IMR-90 (cell line): ENCODE data around the gene MAGEA8. TPM values are rescaled to one million over a fixed set of nuclear protein-coding genes. Genes with fewer than 3 reads are reported as not detected.

ENCODE experiments used
- ATAC-seq: fragments of 200-7000 bp; cut with Tn5 transposase; 2 replicates; pipeline ENCODE4 v1.9.1; 2020; ENCODE audit warnings: low read depth, mild to moderate bottlenecking, moderate library complexity
- BruUV-seq: library from RNA; stranded (reverse); fragments of 400-500 nt; replicated peaks from 2 replicates; lab custom pipeline; 2021; lab: Mats Ljungman, UMichigan
- CTCF ChIA-PET: fragments of 300-600 bp; formaldehyde crosslinking; extraction: SDS; loops from one replicate; lab custom pipeline; 2021; ENCODE audit warnings: antibody characterized with exemption; lab: Yijun Ruan, JAX
- POLR2A ChIA-PET: fragments of 300-600 bp; sonication (Branson Sonifier 250); formaldehyde crosslinking; loops from one replicate; lab custom pipeline; 2022; ENCODE audit warnings: antibody characterized with exemption; ENCODE audit not compliant: unreplicated experiment; lab: Charles Lee
- DNase-seq: peaks from one replicate; pipeline ENCODE4 v3.0.0; 2013
- H2AFZ ChIP-seq: replicated peaks from 2 replicates; pipeline ENCODE3; 2013; ENCODE audit warnings: low read length, mild to moderate bottlenecking; ENCODE audit not compliant: poor library complexity
- H2AK5ac ChIP-seq: 2 replicates; pipeline ENCODE4 v1.6.1; 2013; ENCODE audit warnings: low read depth, low read length, inconsistent platforms
- H2AK9ac ChIP-seq: replicated peaks from 2 replicates; pipeline ENCODE3; 2013; ENCODE audit warnings: mild to moderate bottlenecking, low read depth, low read length, moderate library complexity; ENCODE audit not compliant: poor library complexity
- H2BK120ac ChIP-seq: 2 replicates; pipeline ENCODE4 v1.6.1; 2013; ENCODE audit warnings: low read depth, low read length, inconsistent platforms
- H2BK15ac ChIP-seq: 3 replicates; pipeline ENCODE4 v1.6.1; 2013; ENCODE audit warnings: low read depth, low read length, inconsistent platforms
- H2BK20ac ChIP-seq: 2 replicates; pipeline ENCODE4 v1.6.1; 2013; ENCODE audit warnings: low read depth, mild to moderate bottlenecking, inconsistent platforms, low read length, moderate library complexity
- H2BK5ac ChIP-seq: 2 replicates; pipeline ENCODE4 v1.6.1; 2013; ENCODE audit warnings: mild to moderate bottlenecking, low read depth, low read length, inconsistent platforms; ENCODE audit not compliant: poor library complexity, severe bottlenecking
- H3K14ac ChIP-seq: replicated peaks from 2 replicates; pipeline ENCODE4 v1.6.1; 2013; ENCODE audit warnings: low read depth, low read length, inconsistent platforms
- H3K18ac ChIP-seq: 2 replicates; pipeline ENCODE4 v1.6.1; 2013; ENCODE audit warnings: low read depth, low read length, control low read depth
- H3K23ac ChIP-seq: 2 replicates; pipeline ENCODE4 v1.6.1; 2013; ENCODE audit warnings: low read depth, low read length, inconsistent platforms
- H3K27ac ChIP-seq: 2 replicates; pipeline ENCODE4 v1.5.1; 2013; ENCODE audit warnings: mild to moderate bottlenecking, control low read depth, low read length; ENCODE audit not compliant: insufficient read depth
- H3K27me3 ChIP-seq: 2 replicates; pipeline ENCODE4 v1.6.1; 2013; ENCODE audit warnings: low read length; ENCODE audit not compliant: control insufficient read depth, insufficient read depth
- H3K36me3 ChIP-seq: 2 replicates; pipeline ENCODE4 v1.6.1; 2013; ENCODE audit warnings: low read length, mixed read lengths; ENCODE audit not compliant: control insufficient read depth, insufficient read depth
- H3K4ac ChIP-seq: 2 replicates; pipeline ENCODE4 v1.6.1; 2013; ENCODE audit warnings: low read depth, low read length, inconsistent platforms
- H3K4me1 ChIP-seq: 2 replicates; pipeline ENCODE4 v1.6.1; 2013; ENCODE audit warnings: low read length, mixed read lengths; ENCODE audit not compliant: control insufficient read depth, insufficient read depth
- H3K4me2 ChIP-seq: 2 replicates; pipeline ENCODE4 v1.6.1; 2013; ENCODE audit warnings: low read depth, mild to moderate bottlenecking, control low read depth, low read length, moderate library complexity
- H3K4me3 ChIP-seq: 2 replicates; pipeline ENCODE4 v1.5.1; 2013; ENCODE audit warnings: low read depth, mild to moderate bottlenecking, control low read depth, low read length, moderate library complexity; ENCODE audit not compliant: insufficient read depth
- H3K56ac ChIP-seq: 2 replicates; pipeline ENCODE4 v1.6.1; 2013; ENCODE audit warnings: low read length, inconsistent platforms; ENCODE audit not compliant: insufficient read depth; ENCODE audit errors: extremely low read depth
- H3K79me1 ChIP-seq, 2 experiments: 2 replicates each; pipeline ENCODE4 v1.6.1; 2013; ENCODE audit warnings: low read length in 2 of 2, inconsistent platforms in 1 of 2, low read depth in 1 of 2
- H3K9ac ChIP-seq: 2 replicates; pipeline ENCODE4 v1.6.1; 2013; ENCODE audit warnings: low read depth, low read length, control low read depth
- H3K9me1 ChIP-seq: 2 replicates; pipeline ENCODE4 v1.6.1; 2013; ENCODE audit warnings: low read length, inconsistent platforms; ENCODE audit not compliant: insufficient read depth
- H3K9me3 ChIP-seq: 2 replicates; pipeline ENCODE4 v1.6.1; 2013; ENCODE audit warnings: low read length; ENCODE audit not compliant: control insufficient read depth, insufficient read depth
- H4K20me1 ChIP-seq: 2 replicates; pipeline ENCODE4 v1.6.1; 2013; ENCODE audit warnings: low read length, inconsistent platforms; ENCODE audit not compliant: insufficient read depth
- H4K5ac ChIP-seq: 2 replicates; pipeline ENCODE4 v1.6.1; 2013; ENCODE audit warnings: mild to moderate bottlenecking, low read depth, low read length, control low read depth
- H4K8ac ChIP-seq, 2 experiments: 2 replicates each; pipeline ENCODE4 v1.6.1; 2013; ENCODE audit warnings: low read depth in 2 of 2, low read length in 2 of 2, control low read depth in 1 of 2, inconsistent platforms in 1 of 2
- H4K91ac ChIP-seq: 2 replicates; pipeline ENCODE4 v1.6.1; 2013; ENCODE audit warnings: low read depth, low read length, inconsistent platforms; ENCODE audit not compliant: insufficient read depth
- BHLHE40 ChIP-seq: fragments of 150-350 bp; IDR thresholded peaks from 2 replicates; pipeline ENCODE4 v1.6.1; 2016; ENCODE audit warnings: mild to moderate bottlenecking, low read depth, low read length
- CHD1 ChIP-seq: IDR thresholded peaks from 2 replicates; pipeline ENCODE4 v1.6.1; 2012; ENCODE audit warnings: low read depth, low read length, improper control_type of control experiment
- CTCF ChIP-seq: conservative IDR thresholded peaks from 2 replicates; pipeline ENCODE4 v1.5.1; 2012; ENCODE audit warnings: mild to moderate bottlenecking, low read depth, low read length, improper control_type of control experiment
- ELK1 ChIP-seq: fragments of 150-350 bp; IDR thresholded peaks from 2 replicates; pipeline ENCODE4 v1.6.1; 2016; ENCODE audit warnings: low read depth, mild to moderate bottlenecking, low read length, moderate library complexity, borderline replicate concordance
- FOS ChIP-seq: fragments of 150-350 bp; IDR thresholded peaks from 2 replicates; pipeline ENCODE4 v1.6.1; 2016; ENCODE audit warnings: low read depth, low read length
- MAFK ChIP-seq: IDR thresholded peaks from 2 replicates; pipeline ENCODE4 v1.6.1; 2012; ENCODE audit warnings: low read depth, low read length, improper control_type of control experiment
- MAZ ChIP-seq: IDR thresholded peaks from 2 replicates; pipeline ENCODE4 v1.6.1; 2012; ENCODE audit warnings: low read depth, mild to moderate bottlenecking, low read length, improper control_type of control experiment, moderate library complexity, borderline replicate concordance
- MXI1 ChIP-seq: IDR thresholded peaks from 2 replicates; pipeline ENCODE4 v1.6.1; 2012; ENCODE audit warnings: low read depth, mild to moderate bottlenecking, low read length, moderate library complexity, borderline replicate concordance
- NFE2L2 ChIP-seq: fragments of 150-350 bp; IDR thresholded peaks from 2 replicates; pipeline ENCODE4 v1.6.1; 2016; ENCODE audit warnings: low read depth, mild to moderate bottlenecking, low read length
- POLR2A ChIP-seq: IDR thresholded peaks from 2 replicates; pipeline ENCODE4 v1.6.1; 2012; ENCODE audit warnings: mild to moderate bottlenecking, low read depth, low read length
- RAD21 ChIP-seq: IDR thresholded peaks from 2 replicates; pipeline ENCODE4 v1.6.1; 2012; ENCODE audit warnings: low read length, improper control_type of control experiment
- RCOR1 ChIP-seq: IDR thresholded peaks from 2 replicates; pipeline ENCODE4 v1.6.1; 2012; ENCODE audit warnings: mild to moderate bottlenecking, low read length, improper control_type of control experiment; ENCODE audit not compliant: insufficient replicate concordance
- RFX5 ChIP-seq: IDR thresholded peaks from 2 replicates; pipeline ENCODE4 v1.8.0; 2012; ENCODE audit warnings: low read depth, mild to moderate bottlenecking, low read length, moderate library complexity
- SMC3 ChIP-seq: fragments of 150-350 bp; IDR thresholded peaks from 2 replicates; pipeline ENCODE4 v1.6.1; 2016; ENCODE audit warnings: low read depth, mild to moderate bottlenecking, antibody characterized with exemption, low read length, moderate library complexity
- WGBS, 2 experiments: methylation state at CpG; one replicate each; pipeline versions ENCODE4 v1.1.5 to v1.1.7; 2013; ENCODE audit warnings: missing lambda C conversion rate in 2 of 2; ENCODE audit not compliant: insufficient read length in 1 of 2; ENCODE audit errors: extremely low coverage in 2 of 2; 5-methylcytosine and 5-hydroxymethylcytosine counted together
- dilution Hi-C: fragments of 300-500 bp; cut with HindIII; formaldehyde crosslinking; loops from one replicate; pipeline ENCODE4 v1.14.3; 2018; ENCODE audit warnings: low sequenced_read_pairs; ENCODE audit not compliant: unreplicated experiment
- in situ Hi-C: fragments of 300-500 bp; cut with MboI; formaldehyde crosslinking; loops from 3 replicates; pipeline ENCODE4 v1.14.3; 2019; ENCODE audit warnings: low sequenced_read_pairs, inconsistent platforms, mixed read lengths
- intact Hi-C: fragments of 100-400 bp; cut with micrococcal nuclease; formaldehyde crosslinking; loops from 2 replicates; pipeline ENCODE4 v1.10.0; 2022
- polyA plus RNA-seq, 3 experiments: library from polyadenylated mRNA; depleted of rRNA; stranded (reverse); fragments of >200 nt; gene quantifications; 2 replicates each; pipeline ENCODE4 v1.2.3, GENCODE V29; 2012; ENCODE audit warnings: low replicate concordance in 1 of 3
- total RNA-seq: library from RNA; depleted of rRNA; stranded (reverse); fragments of >200 nt; gene quantifications from 2 replicates; pipeline ENCODE4 v1.2.3, GENCODE V29; 2012

The MAGEA8 gene
- total and polyA plus RNA-seq, 2 of the 4 experiments (the other 2 are of a cell fraction) = not detected

- H2AK9ac ChIP-seq = no peak overlapping the region
- WGBS, 2 experiments = no CpG with 5 or more reads among the region's 2 CpGs
- H3K56ac ChIP-seq = no peak overlapping the region
- H2BK20ac ChIP-seq = no peak overlapping the region
- no peak overlapping the region for H4K8ac ChIP-seq
- H3K23ac ChIP-seq = no peak overlapping the region
- no peak overlapping the region for H3K27ac ChIP-seq
- ATAC-seq (no peak), DNase-seq (no peak)
- no peaks in the 10 kb centered on the region for H3K79me1 ChIP-seq
- no peaks in the 10 kb centered on the region for H4K20me1 ChIP-seq
- no peak overlapping the region for H2AK5ac ChIP-seq
- H3K4me3 ChIP-seq = no peak overlapping the region
- BruUV-seq = no TSS peak
- no peaks in the 10 kb centered on the region for H3K36me3 ChIP-seq
- no peaks in the 10 kb centered on the region for H3K27me3 ChIP-seq
- no peak overlapping the region for H2BK5ac ChIP-seq
- no peak overlapping the region for H4K91ac ChIP-seq
- H2BK120ac ChIP-seq = no peak overlapping the region
- no peaks in the 10 kb centered on the region for H3K9me3 ChIP-seq
- in situ Hi-C loops = loop anchor here (25.0 kb wide), 1 partner anchor 130 kb away; the partner anchor contains the start of gene MAGEA11
- no peak overlapping the region for H4K5ac ChIP-seq
- no peak overlapping the region for H3K9ac ChIP-seq
- intact Hi-C loops = no loop called here
- H2BK15ac ChIP-seq = no peak overlapping the region
- no peak overlapping the region for H3K4me2 ChIP-seq
- no peak overlapping the region for H3K18ac ChIP-seq
- no peak for TF ChIP-seq MAFK
- TF ChIP-seq CTCF = no peak
- TF ChIP-seq POLR2A = no peak
- TF ChIP-seq RAD21 = no peak
- no peak for TF ChIP-seq MAZ
- TF ChIP-seq SMC3 = no peak
- no peak for TF ChIP-seq FOS
- TF ChIP-seq BHLHE40 = no peak
- no peak for TF ChIP-seq NFE2L2
- TF ChIP-seq ELK1 = no peak
- no peak for TF ChIP-seq RCOR1
- no peak for TF ChIP-seq CHD1
- TF ChIP-seq RFX5 = no peak
- TF ChIP-seq MXI1 = no peak
- no peak overlapping the region for H2AFZ ChIP-seq
- no peak overlapping the region for H3K14ac ChIP-seq
- POLR2A ChIA-PET = no interaction called here
- H3K4me1 ChIP-seq = no peaks in the 10 kb centered on the region
- H3K4ac ChIP-seq = no peak overlapping the region
- H3K9me1 ChIP-seq = no peaks in the 10 kb centered on the region
- CTCF ChIA-PET = no interaction called here
- dilution Hi-C loops = no loop called here
Measured at GRCh38 chrX:149841929-149842328, 39.1 kb upstream of the MAGEA8 start.
